K562 (cell line): ENCODE measurements around the gene MMUT. TPM values are rescaled to one million over a fixed set of nuclear protein-coding genes. Genes with fewer than 3 reads are reported as not detected.

ENCODE experiments used
- ATAC-seq: fragments of 200-7000 bp; cut with Tn5 transposase; 3 replicates; pipeline ENCODE4 v1.9.1; 2020; ENCODE audit warnings: moderate library complexity
- BruUV-seq: library from RNA; stranded (reverse); fragments of 400-500 nt; replicated peaks from 2 replicates; lab custom pipeline; 2021; lab: Mats Ljungman, UMichigan
- CTCF ChIA-PET: fragments of 300-600 bp; formaldehyde crosslinking; extraction: SDS; loops from one replicate; lab custom pipeline; 2021; ENCODE audit warnings: low intra/inter-chr PET ratio; lab: Yijun Ruan, JAX
- POLR2A ChIA-PET: fragments of 300-600, 350-650 bp; sonication (Branson Sonifier 250); formaldehyde crosslinking; extraction: SDS; loops from one replicate; lab custom pipeline; 2021; ENCODE audit warnings: antibody characterized with exemption, inconsistent platforms; lab: Yijun Ruan, JAX
- DNase-seq, 4 experiments: peaks; one replicate each; pipeline versions ENCODE4 v3.0.0 to v3.0.0-alpha.2; 2011 to 2018; ENCODE audit warnings: low spot score in 3 of 4, mixed read lengths in 3 of 4; ENCODE audit errors: extremely low read depth in 1 of 4
- FAIRE-seq: peaks from 2 replicates; lab custom pipeline; 2011; peaks lifted over from hg19 to GRCh38; lab: Jason Lieb, UNC
- H2AFZ ChIP-seq: 2 replicates; pipeline ENCODE4 v1.6.0; 2011; ENCODE audit warnings: low read depth, low read length, control low read depth, inconsistent platforms
- H3K27ac ChIP-seq: fragments of 200-600 bp; 3 replicates; pipeline ENCODE4 v1.8.0; 2011; ENCODE audit warnings: low read depth, mild to moderate bottlenecking, control low read depth, inconsistent platforms, low read length, moderate library complexity, mixed read lengths; ENCODE audit errors: extremely low read depth
- H3K27me3 ChIP-seq, 2 experiments: fragments of 300-600 bp in 1 of 2; 2 replicates in 1 of 2; 3 replicates in 1 of 2; pipeline versions ENCODE4 v1.6.0 to v1.8.0; 2011; ENCODE audit warnings: inconsistent platforms in 2 of 2, low read length in 2 of 2, mild to moderate bottlenecking in 1 of 2, mixed read lengths in 1 of 2, moderate library complexity in 1 of 2; ENCODE audit not compliant: control insufficient read depth in 2 of 2, insufficient read depth in 2 of 2
- H3K36me3 ChIP-seq: fragments of 300-600 bp; 3 replicates; pipeline ENCODE4 v1.8.0; 2011; ENCODE audit warnings: mild to moderate bottlenecking, low read length, inconsistent platforms; ENCODE audit not compliant: control insufficient read depth, insufficient read depth
- H3K4me1 ChIP-seq, 2 experiments: fragments of 200-600 bp in 1 of 2; replicated peaks in 1 of 2; 2 replicates in 1 of 2; 3 replicates in 1 of 2; pipeline versions ENCODE4 v1.5.1 to v1.8.0; 2011; ENCODE audit warnings: inconsistent platforms in 2 of 2, low read length in 2 of 2, mild to moderate bottlenecking in 1 of 2, mixed read lengths in 1 of 2, moderate library complexity in 1 of 2; ENCODE audit not compliant: control insufficient read depth in 2 of 2, insufficient read depth in 2 of 2
- H3K4me2 ChIP-seq: 2 replicates; pipeline ENCODE4 v1.6.1; 2011; ENCODE audit warnings: low read length, control low read depth, inconsistent platforms, mixed read lengths; ENCODE audit not compliant: insufficient read depth
- H3K4me3 ChIP-seq: fragments of 200-600 bp; sonication (generic), shearing (Covaris generic); 2 replicates; pipeline ENCODE4 v1.5.1; 2016; ENCODE audit warnings: control low read depth, inconsistent platforms
- H3K79me2 ChIP-seq: fragments of 200-600 bp; 3 replicates; pipeline ENCODE4 v1.8.0; 2011; ENCODE audit warnings: low read length, inconsistent platforms; ENCODE audit not compliant: control insufficient read depth, insufficient read depth
- H3K9ac ChIP-seq, 2 experiments: 2 replicates each; pipeline versions ENCODE4 v1.6.0 to v1.6.1; 2011; ENCODE audit warnings: low read depth in 2 of 2, low read length in 2 of 2, control low read depth in 1 of 2, inconsistent platforms in 1 of 2, mild to moderate bottlenecking in 1 of 2, mixed read lengths in 1 of 2; ENCODE audit not compliant: insufficient read depth in 1 of 2
- H3K9me1 ChIP-seq: one replicate; pipeline ENCODE4 v1.6.0; 2011; ENCODE audit warnings: inconsistent platforms, mild to moderate bottlenecking, low read length, moderate library complexity; ENCODE audit not compliant: control insufficient read depth, insufficient read depth
- H3K9me3 ChIP-seq: replicated peaks from 2 replicates; pipeline ENCODE4 v1.5.1; 2011; ENCODE audit warnings: low read depth, low read length, inconsistent platforms; ENCODE audit not compliant: control insufficient read depth, insufficient read depth
- H4K20me1 ChIP-seq: replicated peaks from 2 replicates; pipeline ENCODE4 v1.6.1; 2011; ENCODE audit warnings: low read length, inconsistent platforms, mixed read lengths; ENCODE audit not compliant: control insufficient read depth, insufficient read depth
- ETV1 ChIP-seq: fragments of 450-650 bp; conservative IDR thresholded peaks from 2 replicates; pipeline ENCODE4 v1.6.1; 2016; ENCODE audit warnings: missing genetic modification characterization, control low read depth, low read depth, missing compliant biosample characterization
- RAD21 ChIP-seq, 2 experiments: fragments of 250-450 bp in 1 of 2; fragments of 450-650 bp in 1 of 2; sonication (Bioruptor Pico) in 1 of 2; formaldehyde crosslinking in 1 of 2; IDR thresholded peaks in 1 of 2; conservative IDR thresholded peaks in 1 of 2; 2 replicates each; pipeline versions ENCODE4 v1.4.0 to v1.8.0; 2020 to 2022; ENCODE audit warnings: mild to moderate bottlenecking in 2 of 2, moderate library complexity in 1 of 2
- WGBS: fragments of 100-300 bp; shearing (Covaris generic); methylation state at CpG from one replicate; pipeline ENCODE4 v1.1.6; 2016; ENCODE audit warnings: low coverage, mixed read lengths; ENCODE audit not compliant: insufficient coverage; ENCODE audit errors: missing lambda C conversion rate; 5-methylcytosine and 5-hydroxymethylcytosine counted together
- in situ Hi-C: fragments of 300-500 bp; cut with MboI; formaldehyde crosslinking; loops from 4 replicates; pipeline ENCODE4 v1.15.0; 2018; ENCODE audit warnings: inconsistent platforms, mixed read lengths
- intact Hi-C: fragments of 100-400 bp; cut with micrococcal nuclease; formaldehyde crosslinking; loops from 2 replicates; pipeline ENCODE4 v1.14.2; 2022
- polyA plus RNA-seq, 8 experiments: library from polyadenylated mRNA; depleted of rRNA in 4 of 8; stranded (reverse) in 5 of 8; unstranded in 3 of 8; fragments of >200 nt; fragmentation: Nextera tagmentation in 2 of 8; fragmentation: Illumina TruSeq in 1 of 8; extraction: Ambion mirVana in 2 of 8; extraction: Trizol in 1 of 8; gene quantifications; 2 replicates each; pipeline versions ENCODE4 v1.2.1 to v1.2.3, GENCODE V29; 2011 to 2014; ENCODE audit warnings: inconsistent platforms in 1 of 8, missing spikeins in 1 of 8
- total RNA-seq, 7 experiments: library from RNA; depleted of rRNA in 6 of 7; stranded (reverse); fragments of >200 nt in 6 of 7; fragmentation: Illumina TruSeq in 2 of 7; extraction: Trizol in 2 of 7; gene quantifications; 2 replicates each; pipeline versions ENCODE4 v1.2.1 to v1.2.3, GENCODE V29; 2011 to 2021; ENCODE audit warnings: low replicate concordance in 1 of 7
- TF ChIP-seq, protein P1 (sequence below), 2 experiments: fragments of 450-650 bp in 1 of 2; sonication (generic) in 1 of 2; formaldehyde crosslinking; conservative IDR thresholded peaks; 2 replicates each; pipeline versions ENCODE4 v1.4.0 to v1.8.1; 2020 to 2022; ENCODE audit warnings: mild to moderate bottlenecking in 1 of 2, missing genetic modification reagents in 1 of 2
- TF ChIP-seq, protein P2 (sequence below), 2 experiments: fragments of 450-650 bp; formaldehyde crosslinking in 1 of 2; IDR thresholded peaks; 2 replicates each; pipeline versions ENCODE4 v1.4.0 to v1.6.1; 2014 to 2020; ENCODE audit warnings: mild to moderate bottlenecking in 2 of 2, borderline replicate concordance in 1 of 2, low read depth in 1 of 2
- TF ChIP-seq, protein P3 (sequence below), 3 experiments: IDR thresholded peaks in 2 of 3; conservative IDR thresholded peaks in 1 of 3; 2 replicates each; pipeline ENCODE4 v1.5.1; 2011 to 2012; ENCODE audit warnings: low read length in 3 of 3, mild to moderate bottlenecking in 3 of 3, control low read depth in 2 of 3, improper control_type of control experiment in 1 of 3, inconsistent platforms in 1 of 3, low read depth in 1 of 3, mixed read lengths in 1 of 3, moderate library complexity in 1 of 3; ENCODE audit not compliant: insufficient read depth in 2 of 3

Gene MMUT
- total and polyA plus RNA-seq, 9 of the 15 experiments (the other 6 are each of a cell fraction or from before 2014, with no cell fraction given): 7.1 to 26.4 (median 16.0) TPM

DNA sequence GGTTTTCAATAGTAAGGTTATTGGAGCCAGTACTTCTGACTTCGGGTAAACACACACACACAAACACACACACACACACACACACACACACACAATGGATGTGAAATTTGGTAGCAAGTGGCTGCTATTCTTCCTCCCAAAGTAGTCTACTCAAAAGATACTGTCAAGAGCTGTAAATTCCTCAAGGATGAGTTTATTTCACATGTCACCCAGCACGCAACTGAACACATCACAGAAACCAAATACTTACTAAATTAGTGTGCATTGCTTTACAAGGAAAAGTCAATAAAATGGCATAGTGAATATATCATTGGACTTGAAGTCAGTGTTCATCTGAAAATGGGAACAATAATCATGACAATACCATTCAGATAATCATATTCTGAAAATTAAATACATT is 32.9 kb downstream of the MMUT start (continued):
- TF ChIP-seq, protein P1, sequence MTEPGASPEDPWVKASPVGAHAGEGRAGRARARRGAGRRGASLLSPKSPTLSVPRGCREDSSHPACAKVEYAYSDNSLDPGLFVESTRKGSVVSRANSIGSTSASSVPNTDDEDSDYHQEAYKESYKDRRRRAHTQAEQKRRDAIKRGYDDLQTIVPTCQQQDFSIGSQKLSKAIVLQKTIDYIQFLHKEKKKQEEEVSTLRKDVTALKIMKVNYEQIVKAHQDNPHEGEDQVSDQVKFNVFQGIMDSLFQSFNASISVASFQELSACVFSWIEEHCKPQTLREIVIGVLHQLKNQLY (CRISPR knock-in tag; conservative IDR thresholded peaks at IDR 0.05): no peak

DNA sequence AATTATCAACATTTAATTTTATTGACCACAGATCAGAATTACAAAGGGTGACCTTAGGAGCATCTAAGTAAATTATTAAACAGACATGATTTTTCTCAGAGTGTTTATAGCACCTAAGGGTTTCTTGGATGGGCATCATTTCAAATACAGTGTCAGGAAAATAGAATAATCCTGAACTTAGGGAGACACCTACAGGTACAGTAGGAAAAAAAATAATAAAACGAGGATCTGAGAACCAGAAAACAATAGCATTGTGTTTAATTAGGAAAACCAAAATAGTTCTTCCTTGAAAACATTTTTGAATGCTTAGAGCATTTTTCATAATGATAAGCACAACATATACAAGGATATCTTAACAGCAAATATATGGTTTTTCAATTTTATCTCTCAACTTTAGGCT is 39.2 kb downstream of the MMUT start:
- in situ Hi-C loops: loop anchor here (10.0 kb wide), 1 partner anchor 1639 kb away; the partner anchor contains the start of gene OPN5
- no peak for DNase-seq
- Histone ChIP-seq H3K9me1 (no peaks in the 10 kb centered on the region), H2AFZ (no peak overlapping the region), H3K36me3 (no peaks in the 10 kb centered on the region), H3K27me3 (no peaks in the 10 kb centered on the region), H3K9me3 (no peaks in the 10 kb centered on the region), H3K4me1 (no peaks in the 10 kb centered on the region), H3K79me2 (no peaks in the 10 kb centered on the region), H3K4me2 (no peak overlapping the region), H3K27ac (no peak overlapping the region), H3K9ac (no peak overlapping the region), H4K20me1 (no peaks in the 10 kb centered on the region), H3K4me3 (no peak overlapping the region)
- 0 out of 3 replicates have a peak, but pooled peaks have one; percentile 37 for ATAC-seq
- no peak for TF ChIP-seq ETV1 (tag)
- peak; percentile 36 to 67 for TF ChIP-seq RAD21 (CRISPR knock-in tag; conservative IDR thresholded peaks at IDR 0.05 in 1 of 2, IDR thresholded peaks at IDR 0.05 in 1 of 2)
- TF ChIP-seq, protein P2, sequence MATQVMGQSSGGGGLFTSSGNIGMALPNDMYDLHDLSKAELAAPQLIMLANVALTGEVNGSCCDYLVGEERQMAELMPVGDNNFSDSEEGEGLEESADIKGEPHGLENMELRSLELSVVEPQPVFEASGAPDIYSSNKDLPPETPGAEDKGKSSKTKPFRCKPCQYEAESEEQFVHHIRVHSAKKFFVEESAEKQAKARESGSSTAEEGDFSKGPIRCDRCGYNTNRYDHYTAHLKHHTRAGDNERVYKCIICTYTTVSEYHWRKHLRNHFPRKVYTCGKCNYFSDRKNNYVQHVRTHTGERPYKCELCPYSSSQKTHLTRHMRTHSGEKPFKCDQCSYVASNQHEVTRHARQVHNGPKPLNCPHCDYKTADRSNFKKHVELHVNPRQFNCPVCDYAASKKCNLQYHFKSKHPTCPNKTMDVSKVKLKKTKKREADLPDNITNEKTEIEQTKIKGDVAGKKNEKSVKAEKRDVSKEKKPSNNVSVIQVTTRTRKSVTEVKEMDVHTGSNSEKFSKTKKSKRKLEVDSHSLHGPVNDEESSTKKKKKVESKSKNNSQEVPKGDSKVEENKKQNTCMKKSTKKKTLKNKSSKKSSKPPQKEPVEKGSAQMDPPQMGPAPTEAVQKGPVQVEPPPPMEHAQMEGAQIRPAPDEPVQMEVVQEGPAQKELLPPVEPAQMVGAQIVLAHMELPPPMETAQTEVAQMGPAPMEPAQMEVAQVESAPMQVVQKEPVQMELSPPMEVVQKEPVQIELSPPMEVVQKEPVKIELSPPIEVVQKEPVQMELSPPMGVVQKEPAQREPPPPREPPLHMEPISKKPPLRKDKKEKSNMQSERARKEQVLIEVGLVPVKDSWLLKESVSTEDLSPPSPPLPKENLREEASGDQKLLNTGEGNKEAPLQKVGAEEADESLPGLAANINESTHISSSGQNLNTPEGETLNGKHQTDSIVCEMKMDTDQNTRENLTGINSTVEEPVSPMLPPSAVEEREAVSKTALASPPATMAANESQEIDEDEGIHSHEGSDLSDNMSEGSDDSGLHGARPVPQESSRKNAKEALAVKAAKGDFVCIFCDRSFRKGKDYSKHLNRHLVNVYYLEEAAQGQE (IDR thresholded peaks at IDR 0.05; ENCODE audit: borderline replicate concordance): peak; percentile 20; the same call in 1 of the 2 replicates
- TF ChIP-seq, protein P2 (CRISPR knock-in tag; IDR thresholded peaks at IDR 0.05; ENCODE audit: low read depth): no peak
- TF ChIP-seq, protein P3, sequence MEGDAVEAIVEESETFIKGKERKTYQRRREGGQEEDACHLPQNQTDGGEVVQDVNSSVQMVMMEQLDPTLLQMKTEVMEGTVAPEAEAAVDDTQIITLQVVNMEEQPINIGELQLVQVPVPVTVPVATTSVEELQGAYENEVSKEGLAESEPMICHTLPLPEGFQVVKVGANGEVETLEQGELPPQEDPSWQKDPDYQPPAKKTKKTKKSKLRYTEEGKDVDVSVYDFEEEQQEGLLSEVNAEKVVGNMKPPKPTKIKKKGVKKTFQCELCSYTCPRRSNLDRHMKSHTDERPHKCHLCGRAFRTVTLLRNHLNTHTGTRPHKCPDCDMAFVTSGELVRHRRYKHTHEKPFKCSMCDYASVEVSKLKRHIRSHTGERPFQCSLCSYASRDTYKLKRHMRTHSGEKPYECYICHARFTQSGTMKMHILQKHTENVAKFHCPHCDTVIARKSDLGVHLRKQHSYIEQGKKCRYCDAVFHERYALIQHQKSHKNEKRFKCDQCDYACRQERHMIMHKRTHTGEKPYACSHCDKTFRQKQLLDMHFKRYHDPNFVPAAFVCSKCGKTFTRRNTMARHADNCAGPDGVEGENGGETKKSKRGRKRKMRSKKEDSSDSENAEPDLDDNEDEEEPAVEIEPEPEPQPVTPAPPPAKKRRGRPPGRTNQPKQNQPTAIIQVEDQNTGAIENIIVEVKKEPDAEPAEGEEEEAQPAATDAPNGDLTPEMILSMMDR (IDR thresholded peaks at IDR 0.05 in 2 of 3, conservative IDR thresholded peaks at IDR 0.05 in 1 of 3; ENCODE audit: insufficient read depth in 2 of 3, low read depth in 1 of 3, low read length in 3 of 3): peak in 1 of 3 experiments; percentile 37; a peak in 1 of 6 replicates
- ChIA-PET POLR2A (no interaction called here), CTCF (no interaction called here)
- WGBS: 0% methylated on average over 1 of the region's 1 CpG
- intact Hi-C loops: no loop called here
- FAIRE-seq: no peak
- no TSS peak for BruUV-seq
